Mucosa of descending colon (tissue), 3 donors: ENCODE measurements around the gene PSRC1. TPM values are rescaled to one million over a fixed set of nuclear protein-coding genes. Genes with fewer than 3 reads are reported as not detected.
A peak's percentile ranks its signal among the peaks of the same experiment; 100 is the strongest.

Experiments used
- ATAC-seq: fragments of 200-7000 bp; cut with Tn5 transposase; one replicate; pipeline ENCODE4 v1.9.1; 2020; ENCODE audit warnings: mild to moderate bottlenecking, moderate library complexity
- DNase-seq, 3 donors: peaks; one replicate each; pipeline ENCODE4 v3.0.0-alpha.2; 2020
- H3K36me3 ChIP-seq: fragments of 200-600 bp; one replicate; pipeline ENCODE4 v1.8.0; 2021; ENCODE audit warnings: low read depth, mild to moderate bottlenecking
- H3K4me1 ChIP-seq: fragments of 200-600 bp; one replicate; pipeline ENCODE4 v1.8.0; 2021; ENCODE audit warnings: low read depth, mild to moderate bottlenecking
- H3K4me3 ChIP-seq: fragments of 200-600 bp; one replicate; pipeline ENCODE4 v1.8.0; 2021; ENCODE audit warnings: mild to moderate bottlenecking
- H3K9me3 ChIP-seq: fragments of 200-600 bp; one replicate; pipeline ENCODE4 v1.8.0; 2021; ENCODE audit warnings: mild to moderate bottlenecking
- CTCF ChIP-seq: fragments of 200-600 bp; IDR thresholded peaks from one replicate; pipeline ENCODE4 v1.8.0; 2022; ENCODE audit warnings: antibody characterized with exemption, mild to moderate bottlenecking
- intact Hi-C, 2 donors: fragments of 100-400 bp; cut with DNase I in 1 of 2; cut with micrococcal nuclease in 1 of 2; formaldehyde crosslinking; loops; one replicate each; pipeline versions ENCODE4 v1.11.0 to v1.11.1; 2022; cut with DNase I, micrococcal nuclease
- total RNA-seq, 3 donors: library from RNA; stranded (reverse); fragmentation: NEBNext Ultra II Directional in 2 of 3; extraction: Animal tissue kit (Norgen Biotek cat#: 25700) in 2 of 3; gene quantifications; one replicate each; pipeline versions ENCODE4 v1.2.1 to v1.2.4, GENCODE V29; 2021 to 2023
- donor health status: DM: no; HTN: no; CAD: no; lungs with moderate emphysema.
- donor health status: DM: no; HTN: no; CAD: no.
- donor health status: DM: no; HTN: yes; CAD: no.

PSRC1 gene
- total RNA-seq, 3 donors from 2014 or later = 3.4 to 9.0 (median 4.2) TPM

- Histone ChIP-seq H3K4me3 (no peak overlapping the region), H3K4me1 (peaks cover 14% of the 10 kb centered on the region), H3K36me3 (no peaks in the 10 kb centered on the region), H3K9me3 (no peaks in the 10 kb centered on the region)
- TF ChIP-seq CTCF = no peak
- ATAC-seq = no peak
- intact Hi-C loops = no loop called here
- peak in 2 of 3 donors; percentile 24 to 46 for DNase-seq
These were observed 10.0 kb downstream of the PSRC1 start for GRCh38 chr1:109272831-109273547.

- ATAC-seq (no peak), DNase-seq (peak in 2 of 3 donors; percentile 17 to 37)
- H3K4me1 ChIP-seq = peaks cover 7% of the 10 kb centered on the region
- H3K4me3 ChIP-seq = no peak overlapping the region
- H3K9me3 ChIP-seq = no peaks in the 10 kb centered on the region
- H3K36me3 ChIP-seq = no peaks in the 10 kb centered on the region
- no peak for TF ChIP-seq CTCF
- intact Hi-C loops = no loop called here
These were observed 10.7 kb downstream of the PSRC1 start for GRCh38 chr1:109272021-109272799.

- ATAC-seq = no peak
- no peaks in the 10 kb centered on the region for H3K36me3 ChIP-seq
- TF ChIP-seq CTCF = no peak
- H3K4me3 ChIP-seq = no peak overlapping the region
- no peak for DNase-seq
- no peaks in the 10 kb centered on the region for H3K9me3 ChIP-seq
- intact Hi-C loops = no loop called here
- H3K4me1 ChIP-seq = peaks cover 5% of the 10 kb centered on the region
These were observed 11.5 kb downstream of the PSRC1 start for GRCh38 chr1:109271458-109271857.

GRCh38 chr1:109270623-109271317 lies 12.2 kb downstream of the PSRC1 start:
- Histone ChIP-seq H3K4me3 (no peak overlapping the region), H3K4me1 (peaks cover 5% of the 10 kb centered on the region), H3K9me3 (no peaks in the 10 kb centered on the region), H3K36me3 (no peaks in the 10 kb centered on the region)
- peak in 1 of 3 donors; percentile 44 for DNase-seq
- no peak for ATAC-seq
- intact Hi-C loops = no loop called here
- no peak for TF ChIP-seq CTCF

- no peaks in the 10 kb centered on the region for H3K9me3 ChIP-seq
- no peak for DNase-seq
- no peak for TF ChIP-seq CTCF
- intact Hi-C loops = no loop called here
- H3K36me3 ChIP-seq = no peaks in the 10 kb centered on the region
- ATAC-seq = no peak
- H3K4me3 ChIP-seq = no peak overlapping the region
- H3K4me1 ChIP-seq = peaks cover 5% of the 10 kb centered on the region
These were observed 12.8 kb downstream of the PSRC1 start for GRCh38 chr1:109269981-109270622.
